ENCODE results near the gene NR1D2. TPM values are rescaled to one million over a fixed set of nuclear protein-coding genes. Genes with fewer than 3 reads are reported as not detected.

NR1D2 gene
- total RNA-seq, 6 donors from 2014 or later = 19.6 to 52.4 (median 38.9) TPM

- no peak overlapping the region for H3K27ac ChIP-seq
- H3K27me3 ChIP-seq = no peaks in the 10 kb centered on the region
- no peak overlapping the region for H3K4me3 ChIP-seq
- DNase-seq (no peak), ATAC-seq (ENCODE audit: low FRiP score in 2 of 2) (no peak)
- 56 to 70% methylated on average over 8 of the region's 8 CpGs for WGBS, 2 donors
- no peaks in the 10 kb centered on the region for H3K36me3 ChIP-seq
- H3K4me1 ChIP-seq = peaks cover 0 to 7% (median 0%) of the 10 kb centered on the region in 4 donors
- no peaks in the 10 kb centered on the region for H3K9me3 ChIP-seq
- no peak for TF ChIP-seq POLR2A (IDR thresholded peaks at IDR 0.05)
- TF ChIP-seq CTCF (IDR thresholded peaks at IDR 0.05) = no peak
These were observed 42.3 kb downstream of the NR1D2 start for GRCh38 chr3:23987356-23987755.

GRCh38 chr3:23991306-23991682 is 46.2 kb downstream of the NR1D2 start:
- Histone ChIP-seq H3K36me3 (no peaks in the 10 kb centered on the region), H3K27ac (no peak overlapping the region)
- ATAC-seq (ENCODE audit: low FRiP score in 2 of 2) = no peak

DNA sequence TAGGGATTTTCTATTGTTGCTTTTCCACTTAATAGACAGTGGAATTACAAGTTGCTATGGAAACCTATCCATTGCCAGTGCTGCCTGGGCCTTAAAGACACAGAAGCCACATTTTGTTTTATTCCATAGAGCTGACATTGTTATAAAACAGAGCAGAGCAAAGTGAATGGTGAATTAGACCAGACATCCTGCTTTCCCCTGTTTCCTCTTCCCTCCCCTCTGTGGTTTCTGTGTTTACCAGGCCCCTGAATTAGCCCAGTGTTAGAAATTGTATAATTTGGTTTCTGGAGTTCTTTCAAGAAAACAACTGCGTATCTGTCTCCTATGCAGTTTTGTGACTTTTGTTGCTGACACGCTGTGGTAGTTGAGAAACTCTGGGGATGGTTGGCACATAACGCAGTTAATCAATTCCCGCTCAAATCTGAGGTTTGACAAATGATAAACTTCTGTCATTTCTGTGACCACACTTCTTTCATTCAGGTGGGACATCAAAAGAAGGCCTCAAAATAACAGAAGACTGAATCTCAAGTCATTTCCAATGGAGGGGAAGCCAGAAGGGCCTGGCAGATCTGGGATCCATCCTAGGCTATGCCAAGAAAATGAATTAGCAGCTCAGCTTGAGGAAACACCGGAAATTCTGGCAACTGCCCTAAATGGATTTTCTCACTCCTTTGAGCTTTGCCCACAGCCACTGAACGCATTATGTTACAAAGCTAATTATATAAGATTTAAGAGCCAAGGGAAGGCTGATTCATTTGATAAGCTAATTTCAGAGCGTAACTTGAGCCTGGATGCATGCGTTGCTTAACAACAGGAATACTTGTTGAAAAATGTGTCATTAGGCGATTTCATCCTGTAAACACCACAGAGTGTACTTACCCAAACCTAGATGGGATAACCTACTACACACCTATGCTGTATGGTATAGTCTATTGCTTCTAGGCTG is 46.9 kb downstream of the NR1D2 start:
- 59 to 64% methylated on average over 9 of the region's 9 CpGs for WGBS, 2 donors
- ATAC-seq (ENCODE audit: low FRiP score in 2 of 2) = peak in 1 of 2 donors; percentile 11
- Histone ChIP-seq H3K27ac (no peak overlapping the region), H3K9me3 (no peaks in the 10 kb centered on the region), H3K4me1 (peaks cover 0 to 7% (median 0%) of the 10 kb centered on the region in 4 donors), H3K36me3 (no peaks in the 10 kb centered on the region), H3K27me3 (no peaks in the 10 kb centered on the region), H3K4me3 (no peak overlapping the region)
- TF ChIP-seq POLR2A (IDR thresholded peaks at IDR 0.05) (no peak), POLR2AphosphoS5 (IDR thresholded peaks at IDR 0.05) (no peak), EP300 (IDR thresholded peaks at IDR 0.05) (no peak), CTCF (IDR thresholded peaks at IDR 0.05) (no peak)
- DNase-seq = no peak

More at GRCh38 chr3:23991306-23991682, 46.2 kb downstream of the NR1D2 start:
- DNase-seq = no peak
- WGBS, 2 donors = 72 to 75% methylated on average over 3 of the region's 3 CpGs
- Histone ChIP-seq H3K27me3 (no peaks in the 10 kb centered on the region), H3K4me3 (no peak overlapping the region), H3K9me3 (no peaks in the 10 kb centered on the region), H3K4me1 (peaks cover 0 to 7% (median 0%) of the 10 kb centered on the region in 4 donors)
- no peak for TF ChIP-seq POLR2A (IDR thresholded peaks at IDR 0.05)
- no peak for TF ChIP-seq CTCF (IDR thresholded peaks at IDR 0.05)
- no peak for TF ChIP-seq POLR2AphosphoS5 (IDR thresholded peaks at IDR 0.05)
- TF ChIP-seq EP300 (IDR thresholded peaks at IDR 0.05) = no peak

GRCh38 chr3:23993556-23994243 is 48.6 kb downstream of the NR1D2 start:
- TF ChIP-seq CTCF (IDR thresholded peaks at IDR 0.05) = no peak
- no peak for TF ChIP-seq POLR2AphosphoS5 (IDR thresholded peaks at IDR 0.05)
- no peak for TF ChIP-seq POLR2A (IDR thresholded peaks at IDR 0.05)
- no peak for TF ChIP-seq EP300 (IDR thresholded peaks at IDR 0.05)
- no peak for ATAC-seq (ENCODE audit: low FRiP score in 2 of 2)

More at GRCh38 chr3:23993556-23994243, 48.6 kb downstream of the NR1D2 start:
- DNase-seq = no peak
- 82% methylated on average over 5 of the region's 5 CpGs for WGBS, 2 donors
- Histone ChIP-seq H3K36me3 (no peaks in the 10 kb centered on the region), H3K27me3 (no peaks in the 10 kb centered on the region), H3K4me1 (peaks cover 0 to 7% (median under 1%) of the 10 kb centered on the region in 4 donors), H3K4me3 (no peak overlapping the region), H3K9me3 (no peaks in the 10 kb centered on the region), H3K27ac (no peak overlapping the region)

Data from upper lobe of left lung (tissue), 6 donors.